Measurements from ENCODE around the gene SLC11A2. TPM values are rescaled to one million over a fixed set of nuclear protein-coding genes. Genes with fewer than 3 reads are reported as not detected.
A peak's percentile ranks its signal among the peaks of the same experiment; 100 is the strongest.

Gene SLC11A2
- total and polyA plus RNA-seq, 2 of the 13 experiments (the other 11 are each of a cell fraction or from before 2014, with no cell fraction given), result 71.7 to 77.0 TPM

- TF ChIP-seq, protein P1, sequence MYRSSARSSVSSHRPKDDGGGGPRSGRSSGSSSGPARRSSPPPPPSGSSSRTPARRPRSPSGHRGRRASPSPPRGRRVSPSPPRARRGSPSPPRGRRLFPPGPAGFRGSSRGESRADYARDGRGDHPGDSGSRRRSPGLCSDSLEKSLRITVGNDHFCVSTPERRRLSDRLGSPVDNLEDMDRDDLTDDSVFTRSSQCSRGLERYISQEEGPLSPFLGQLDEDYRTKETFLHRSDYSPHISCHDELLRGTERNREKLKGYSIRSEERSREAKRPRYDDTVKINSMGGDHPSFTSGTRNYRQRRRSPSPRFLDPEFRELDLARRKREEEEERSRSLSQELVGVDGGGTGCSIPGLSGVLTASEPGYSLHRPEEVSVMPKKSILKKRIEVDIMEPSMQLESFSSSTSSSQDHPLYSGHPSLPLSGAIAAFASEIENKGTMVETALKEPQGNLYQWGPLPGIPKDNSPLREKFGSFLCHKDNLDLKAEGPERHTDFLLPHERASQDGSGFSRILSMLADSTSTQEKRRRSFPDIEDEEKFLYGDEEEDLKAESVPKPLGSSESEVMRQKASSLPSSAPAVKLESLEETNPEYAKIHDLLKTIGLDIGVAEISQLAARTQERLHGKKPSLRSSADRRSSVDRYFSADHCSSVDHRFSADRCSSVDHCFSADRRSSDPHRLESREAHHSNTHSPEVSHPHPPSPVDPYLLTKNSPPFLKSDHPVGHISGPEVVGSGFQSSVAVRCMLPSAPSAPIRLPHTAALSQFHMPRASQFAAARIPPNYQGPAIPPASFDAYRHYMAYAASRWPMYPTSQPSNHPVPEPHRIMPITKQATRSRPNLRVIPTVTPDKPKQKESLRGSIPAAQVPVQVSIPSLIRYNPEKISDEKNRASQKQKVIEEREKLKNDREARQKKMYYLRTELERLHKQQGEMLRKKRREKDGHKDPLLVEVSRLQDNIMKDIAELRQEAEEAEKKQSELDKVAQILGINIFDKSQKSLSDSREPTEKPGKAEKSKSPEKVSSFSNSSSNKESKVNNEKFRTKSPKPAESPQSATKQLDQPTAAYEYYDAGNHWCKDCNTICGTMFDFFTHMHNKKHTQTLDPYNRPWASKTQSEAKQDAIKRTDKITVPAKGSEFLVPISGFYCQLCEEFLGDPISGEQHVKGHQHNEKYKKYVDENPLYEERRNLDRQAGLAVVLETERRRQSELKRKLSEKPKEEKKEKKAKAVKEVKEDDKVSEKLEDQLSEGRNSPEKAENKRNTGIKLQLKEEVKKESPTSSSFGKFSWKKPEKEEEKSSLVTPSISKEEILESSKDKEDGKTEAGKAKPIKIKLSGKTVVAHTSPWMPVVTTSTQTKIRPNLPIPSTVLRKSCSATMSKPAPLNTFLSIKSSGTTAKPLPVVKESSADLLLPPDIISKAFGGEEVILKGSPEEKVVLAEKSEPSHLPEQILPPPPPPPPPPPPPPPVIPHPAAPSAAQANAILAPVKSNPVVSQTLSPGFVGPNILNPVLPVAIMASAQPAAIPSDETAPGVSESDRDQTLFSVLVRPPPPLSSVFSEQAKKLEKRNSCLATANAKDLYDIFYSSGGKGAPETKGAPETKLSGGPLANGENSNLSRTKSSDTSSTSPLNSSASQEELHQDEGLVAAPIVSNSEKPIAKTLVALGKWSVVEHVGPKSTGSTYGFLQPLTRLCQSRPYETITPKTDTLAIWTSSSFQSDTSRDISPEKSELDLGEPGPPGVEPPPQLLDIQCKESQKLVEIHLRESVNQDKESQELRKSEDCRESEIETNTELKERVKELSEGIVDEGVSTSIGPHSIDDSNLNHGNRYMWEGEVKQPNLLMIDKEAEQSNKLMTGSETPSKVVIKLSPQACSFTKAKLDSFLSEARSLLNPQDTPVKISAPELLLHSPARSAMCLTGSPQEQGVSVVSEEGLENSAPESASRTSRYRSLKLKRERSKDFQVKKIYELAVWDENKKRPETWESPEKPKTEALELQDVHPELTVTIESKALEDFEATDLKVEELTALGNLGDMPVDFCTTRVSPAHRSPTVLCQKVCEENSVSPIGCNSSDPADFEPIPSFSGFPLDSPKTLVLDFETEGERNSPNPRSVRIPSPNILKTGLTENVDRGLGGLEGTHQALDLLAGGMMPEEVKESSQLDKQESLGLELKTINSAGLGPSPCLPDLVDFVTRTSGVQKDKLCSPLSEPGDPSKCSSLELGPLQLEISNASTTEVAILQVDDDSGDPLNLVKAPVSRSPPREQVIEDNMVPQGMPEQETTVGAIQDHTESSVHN (CRISPR knock-in tag; IDR thresholded peaks at IDR 0.05), result 0 out of 2 replicates have a peak, but pooled peaks have one; percentile 74
- no peak for TF ChIP-seq BRF2 (CRISPR knock-in tag; IDR thresholded peaks at IDR 0.05)
- peak; percentile 56; the same call in 1 of the 2 replicates for TF ChIP-seq PITX1 (CRISPR knock-in tag; IDR thresholded peaks at IDR 0.05)
- TF ChIP-seq ZNF235 (CRISPR knock-in tag; IDR thresholded peaks at IDR 0.05; ENCODE audit: borderline replicate concordance), result peak; percentile 91; the same call in 1 of the 2 replicates
- TF ChIP-seq, protein P2, sequence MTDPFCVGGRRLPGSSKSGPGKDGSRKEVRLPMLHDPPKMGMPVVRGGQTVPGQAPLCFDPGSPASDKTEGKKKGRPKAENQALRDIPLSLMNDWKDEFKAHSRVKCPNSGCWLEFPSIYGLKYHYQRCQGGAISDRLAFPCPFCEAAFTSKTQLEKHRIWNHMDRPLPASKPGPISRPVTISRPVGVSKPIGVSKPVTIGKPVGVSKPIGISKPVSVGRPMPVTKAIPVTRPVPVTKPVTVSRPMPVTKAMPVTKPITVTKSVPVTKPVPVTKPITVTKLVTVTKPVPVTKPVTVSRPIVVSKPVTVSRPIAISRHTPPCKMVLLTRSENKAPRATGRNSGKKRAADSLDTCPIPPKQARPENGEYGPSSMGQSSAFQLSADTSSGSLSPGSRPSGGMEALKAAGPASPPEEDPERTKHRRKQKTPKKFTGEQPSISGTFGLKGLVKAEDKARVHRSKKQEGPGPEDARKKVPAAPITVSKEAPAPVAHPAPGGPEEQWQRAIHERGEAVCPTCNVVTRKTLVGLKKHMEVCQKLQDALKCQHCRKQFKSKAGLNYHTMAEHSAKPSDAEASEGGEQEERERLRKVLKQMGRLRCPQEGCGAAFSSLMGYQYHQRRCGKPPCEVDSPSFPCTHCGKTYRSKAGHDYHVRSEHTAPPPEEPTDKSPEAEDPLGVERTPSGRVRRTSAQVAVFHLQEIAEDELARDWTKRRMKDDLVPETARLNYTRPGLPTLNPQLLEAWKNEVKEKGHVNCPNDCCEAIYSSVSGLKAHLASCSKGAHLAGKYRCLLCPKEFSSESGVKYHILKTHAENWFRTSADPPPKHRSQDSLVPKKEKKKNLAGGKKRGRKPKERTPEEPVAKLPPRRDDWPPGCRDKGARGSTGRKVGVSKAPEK (CRISPR knock-in tag; IDR thresholded peaks at IDR 0.05; ENCODE audit: borderline replicate concordance), result no peak; the same call in 1 of the 2 replicates
- TF ChIP-seq JDP2 (CRISPR knock-in tag; IDR thresholded peaks at IDR 0.05; ENCODE audit: borderline replicate concordance), result no peak
- TF ChIP-seq TGIF2 (CRISPR knock-in tag; IDR thresholded peaks at IDR 0.05), result 0 out of 2 replicates have a peak, but pooled peaks have one; percentile 20
- TF ChIP-seq YEATS4 (CRISPR knock-in tag; IDR thresholded peaks at IDR 0.05; ENCODE audit: borderline replicate concordance), result peak; percentile 95
- peak; percentile 94 for TF ChIP-seq CSRNP1 (CRISPR knock-in tag; IDR thresholded peaks at IDR 0.05)
- no peak for TF ChIP-seq ZNF33A (CRISPR knock-in tag; IDR thresholded peaks at IDR 0.05; ENCODE audit: borderline replicate concordance)
- peak; percentile 72 for TF ChIP-seq ETV5 (CRISPR knock-in tag; IDR thresholded peaks at IDR 0.05; ENCODE audit: borderline replicate concordance)
- peak; percentile 61; the same call in 1 of the 2 replicates for TF ChIP-seq ZNF468 (CRISPR knock-in tag; IDR thresholded peaks at IDR 0.05)
- no peak for TF ChIP-seq ZSCAN29 (CRISPR knock-in tag; conservative IDR thresholded peaks at IDR 0.05)
Measured at GRCh38 chr12:51025836-51026638, at the start of gene SLC11A2 (continued).

Data from HepG2 (cell line).